Measurements from ENCODE around the gene BRAT1.

The BRAT1 gene

GRCh38 chr7:2571409-2571808 is 16.1 kb upstream of the BRAT1 start:
- H3K9me3 ChIP-seq (ENCODE audit: control insufficient read depth, insufficient read depth, low read length), result no peaks in the 10 kb centered on the region
- no peak overlapping the region for H3K4me3 ChIP-seq (ENCODE audit: low read length)
- peaks cover 19% of the 10 kb centered on the region for H3K4me1 ChIP-seq (ENCODE audit: control insufficient read depth, low read length)
- H4K20me1 ChIP-seq (ENCODE audit: control insufficient read depth, insufficient read depth, low read depth, low read length), result no peaks in the 10 kb centered on the region
- peaks cover 8% of the 10 kb centered on the region for H3K27me3 ChIP-seq (ENCODE audit: control insufficient read depth, low read length)
- no peak for TF ChIP-seq EZH2phosphoT487 (IDR thresholded peaks at IDR 0.05; ENCODE audit: borderline replicate concordance, low read length)
- no peak for TF ChIP-seq CTCF (IDR thresholded peaks at IDR 0.05; ENCODE audit: low read depth, low read length, poor library complexity, severe bottlenecking)
- 0 out of 2 replicates have a peak, but pooled peaks cover 4% of the 10 kb centered on the region for H3F3A ChIP-seq (ENCODE audit: control insufficient read depth, insufficient read depth)
- no peaks in the 10 kb centered on the region for H3K9me2 ChIP-seq (replicated peaks; ENCODE audit: control insufficient read depth, low read length)
- H3K79me2 ChIP-seq (ENCODE audit: control insufficient read depth, low read length), result no peaks in the 10 kb centered on the region
- no peak overlapping the region for H3K4me2 ChIP-seq (ENCODE audit: low read length)
- no peak overlapping the region for H3K27ac ChIP-seq (ENCODE audit: low read depth, low read length)
- no peaks in the 10 kb centered on the region for H3K36me3 ChIP-seq (ENCODE audit: control insufficient read depth, low read length)

GRCh38 chr7:2570021-2570420 is 14.7 kb upstream of the BRAT1 start:
- H3K36me3 ChIP-seq (ENCODE audit: control insufficient read depth, low read length), result no peaks in the 10 kb centered on the region
- H3K4me3 ChIP-seq (ENCODE audit: low read length), result no peak overlapping the region
- H3K9me3 ChIP-seq (ENCODE audit: control insufficient read depth, insufficient read depth, low read length), result no peaks in the 10 kb centered on the region
- peaks cover 8% of the 10 kb centered on the region for H3K27me3 ChIP-seq (ENCODE audit: control insufficient read depth, low read length)
- no peaks in the 10 kb centered on the region for H4K20me1 ChIP-seq (ENCODE audit: control insufficient read depth, insufficient read depth, low read depth, low read length)
- no peaks in the 10 kb centered on the region for H3K9me2 ChIP-seq (replicated peaks; ENCODE audit: control insufficient read depth, low read length)
- no peak for TF ChIP-seq EZH2phosphoT487 (IDR thresholded peaks at IDR 0.05; ENCODE audit: borderline replicate concordance, low read length)
- no peak for TF ChIP-seq CTCF (IDR thresholded peaks at IDR 0.05; ENCODE audit: low read depth, low read length, poor library complexity, severe bottlenecking)
- H3K4me2 ChIP-seq (ENCODE audit: low read length), result no peak overlapping the region
- H3K4me1 ChIP-seq (ENCODE audit: control insufficient read depth, low read length), result peaks cover 19% of the 10 kb centered on the region
- 0 out of 2 replicates have a peak, but pooled peaks cover 4% of the 10 kb centered on the region for H3F3A ChIP-seq (ENCODE audit: control insufficient read depth, insufficient read depth)
- no peak overlapping the region for H3K27ac ChIP-seq (ENCODE audit: low read depth, low read length)
- H3K79me2 ChIP-seq (ENCODE audit: control insufficient read depth, low read length), result no peaks in the 10 kb centered on the region

GRCh38 chr7:2569421-2569820 is 14.1 kb upstream of the BRAT1 start:
- H3K36me3 ChIP-seq (ENCODE audit: control insufficient read depth, low read length), result no peaks in the 10 kb centered on the region
- peaks cover 8% of the 10 kb centered on the region for H3K27me3 ChIP-seq (ENCODE audit: control insufficient read depth, low read length)
- H4K20me1 ChIP-seq (ENCODE audit: control insufficient read depth, insufficient read depth, low read depth, low read length), result no peaks in the 10 kb centered on the region
- H3F3A ChIP-seq (ENCODE audit: control insufficient read depth, insufficient read depth), result 0 out of 2 replicates have a peak, but pooled peaks cover 4% of the 10 kb centered on the region
- TF ChIP-seq EZH2phosphoT487 (IDR thresholded peaks at IDR 0.05; ENCODE audit: borderline replicate concordance, low read length) (no peak), CTCF (IDR thresholded peaks at IDR 0.05; ENCODE audit: low read depth, low read length, poor library complexity, severe bottlenecking) (no peak)
- H3K9me2 ChIP-seq (replicated peaks; ENCODE audit: control insufficient read depth, low read length), result no peaks in the 10 kb centered on the region
- H3K4me2 ChIP-seq (ENCODE audit: low read length), result no peak overlapping the region
- no peak overlapping the region for H3K4me3 ChIP-seq (ENCODE audit: low read length)
- H3K27ac ChIP-seq (ENCODE audit: low read depth, low read length), result no peak overlapping the region
- H3K79me2 ChIP-seq (ENCODE audit: control insufficient read depth, low read length), result no peaks in the 10 kb centered on the region
- no peaks in the 10 kb centered on the region for H3K9me3 ChIP-seq (ENCODE audit: control insufficient read depth, insufficient read depth, low read length)
- peaks cover 19% of the 10 kb centered on the region for H3K4me1 ChIP-seq (ENCODE audit: control insufficient read depth, low read length)

All from DOHH2 (cell line).